Panc1 (cell line): Measurements from ENCODE around the gene CRHBP. TPM values are rescaled to one million over a fixed set of nuclear protein-coding genes. Genes with fewer than 3 reads are reported as not detected.

Source experiments
- total RNA-seq: library from RNA; stranded (reverse); gene quantifications from one replicate; pipeline ENCODE4 v1.2.1, GENCODE V29; 2021; ENCODE audit not compliant: unreplicated experiment

Gene CRHBP
- total RNA-seq, 1 experiment from 2014 or later = 0.10 TPM

Other genes with a start within 250 kb of the CRHBP start
- 26.0 TPM for gene F2R, start 236.9 kb upstream of the CRHBP start, total RNA-seq
- 65.9 TPM for gene F2RL1, start 134.0 kb upstream of the CRHBP start, total RNA-seq
- not detected for gene S100Z, start 103.0 kb upstream of the CRHBP start, total RNA-seq
- 23.1 TPM for gene AGGF1, start 77.4 kb downstream of the CRHBP start, total RNA-seq
- gene ZBED3, start 134.2 kb downstream of the CRHBP start, total RNA-seq = 6.8 TPM